GM12878 (cell line): ENCODE results near the gene COL3A1. TPM values are rescaled to one million over a fixed set of nuclear protein-coding genes. Genes with fewer than 3 reads are reported as not detected.

Experiments used
- CUX1 ChIP-seq: IDR thresholded peaks from 2 replicates; pipeline ENCODE4 v1.6.1; 2012; ENCODE audit warnings: improper control_type of control experiment, low read depth, low read length; ENCODE audit not compliant: insufficient replicate concordance
- GATAD2B ChIP-seq: fragments of 450-650 bp; conservative IDR thresholded peaks from 2 replicates; pipeline ENCODE4 v1.6.1; 2017; ENCODE audit warnings: low read depth, mild to moderate bottlenecking, moderate library complexity
- IRF3 ChIP-seq: fragments of 450-650 bp; IDR thresholded peaks from 2 replicates; pipeline ENCODE4 v1.6.1; 2014; ENCODE audit warnings: mild to moderate bottlenecking
- NBN ChIP-seq: fragments of 450-650 bp; IDR thresholded peaks from 2 replicates; pipeline ENCODE4 v1.6.1; 2016
- NKRF ChIP-seq: fragments of 450-650 bp; conservative IDR thresholded peaks from 2 replicates; pipeline ENCODE4 v1.6.1; 2017; ENCODE audit warnings: mild to moderate bottlenecking, moderate library complexity
- SKIL ChIP-seq: fragments of 450-650 bp; IDR thresholded peaks from 2 replicates; pipeline ENCODE4 v1.6.1; 2017; ENCODE audit warnings: mild to moderate bottlenecking, low read depth, inconsistent platforms; ENCODE audit not compliant: poor library complexity, severe bottlenecking
- SUPT20H ChIP-seq: IDR thresholded peaks from 2 replicates; pipeline ENCODE4 v1.6.1; 2011; ENCODE audit warnings: low read depth, mild to moderate bottlenecking, low read length, moderate library complexity, borderline replicate concordance; ENCODE audit not compliant: control insufficient read depth
- polyA plus RNA-seq, 11 experiments: library from polyadenylated mRNA; depleted of rRNA in 4 of 11; unstranded in 6 of 11; stranded (reverse) in 5 of 11; fragments of >200 nt; fragmentation: Nextera tagmentation in 4 of 11; fragmentation: Illumina TruSeq in 1 of 11; extraction: Ambion mirVana in 4 of 11; extraction: Trizol in 1 of 11; gene quantifications; 1 replicate in 1 of 11; 2 replicates in 10 of 11; pipeline versions ENCODE4 v1.2.1 to v1.2.3, GENCODE V29; 2011 to 2016; ENCODE audit warnings: inconsistent platforms in 2 of 11, missing spikeins in 2 of 11, low read depth in 1 of 11
- total RNA-seq, 4 experiments: library from RNA; depleted of rRNA in 3 of 4; stranded (reverse); fragments of >200 nt in 3 of 4; fragmentation: Illumina TruSeq in 1 of 4; extraction: Trizol in 1 of 4; gene quantifications; 2 replicates each; pipeline versions ENCODE4 v1.2.1 to v1.2.3, GENCODE V29; 2013 to 2021

Gene COL3A1
- total and polyA plus RNA-seq, 10 of the 15 experiments (the other 5 are each of a cell fraction or from before 2014, with no cell fraction given) = 0.04 to 0.67 (median 0.10) TPM; not detected in 2

- TF ChIP-seq CUX1 (no peak), SUPT20H (no peak), IRF3 (no peak), GATAD2B (no peak), SKIL (no peak), NBN (no peak), NKRF (no peak)
These were observed 19.1 kb downstream of the COL3A1 start (continued) for GRCh38 chr2:188993247-188993646.
